SH-SY5Y (cell line): ENCODE measurements around the gene NRP1.

Source experiments
- GATA2 ChIP-seq: IDR thresholded peaks from 2 replicates; pipeline ENCODE4 v1.6.1; 2011; ENCODE audit warnings: mild to moderate bottlenecking, low read depth, low read length
- GATA3 ChIP-seq: IDR thresholded peaks from 2 replicates; pipeline ENCODE4 v1.6.1; 2011; ENCODE audit warnings: low read depth, mild to moderate bottlenecking, low read length, moderate library complexity

- TF ChIP-seq GATA2 (no peak), GATA3 (no peak)
Measured at GRCh38 chr10:33325929-33326328, 8.5 kb downstream of the NRP1 start.
